Fibroblast of villous mesenchyme (primary cell): Measurements from ENCODE around the gene KCNJ10. TPM values are rescaled to one million over a fixed set of nuclear protein-coding genes. Genes with fewer than 3 reads are reported as not detected.

Experiments
- DNase-seq: peaks from one replicate; pipeline ENCODE4 v3.0.0-alpha.2; 2010; ENCODE audit warnings: low read depth
- H3K4me3 ChIP-seq: 2 replicates; pipeline ENCODE4 v1.5.1; 2011; ENCODE audit warnings: low read depth, mild to moderate bottlenecking, low read length
- total RNA-seq: library from RNA; depleted of rRNA; stranded (reverse); fragments of >200 nt; gene quantifications from 2 replicates; pipeline ENCODE4 v1.2.3, GENCODE V29; 2012
- TF ChIP-seq, protein P1 (sequence below): IDR thresholded peaks from 2 replicates; pipeline ENCODE4 v1.5.1; 2012; ENCODE audit warnings: low read depth, mild to moderate bottlenecking, low read length; ENCODE audit not compliant: insufficient read depth

The KCNJ10 gene
- total RNA-seq, 1 donor = not detected

- H3K4me3 ChIP-seq = no peak overlapping the region
- DNase-seq = no peak
- TF ChIP-seq, protein P1, sequence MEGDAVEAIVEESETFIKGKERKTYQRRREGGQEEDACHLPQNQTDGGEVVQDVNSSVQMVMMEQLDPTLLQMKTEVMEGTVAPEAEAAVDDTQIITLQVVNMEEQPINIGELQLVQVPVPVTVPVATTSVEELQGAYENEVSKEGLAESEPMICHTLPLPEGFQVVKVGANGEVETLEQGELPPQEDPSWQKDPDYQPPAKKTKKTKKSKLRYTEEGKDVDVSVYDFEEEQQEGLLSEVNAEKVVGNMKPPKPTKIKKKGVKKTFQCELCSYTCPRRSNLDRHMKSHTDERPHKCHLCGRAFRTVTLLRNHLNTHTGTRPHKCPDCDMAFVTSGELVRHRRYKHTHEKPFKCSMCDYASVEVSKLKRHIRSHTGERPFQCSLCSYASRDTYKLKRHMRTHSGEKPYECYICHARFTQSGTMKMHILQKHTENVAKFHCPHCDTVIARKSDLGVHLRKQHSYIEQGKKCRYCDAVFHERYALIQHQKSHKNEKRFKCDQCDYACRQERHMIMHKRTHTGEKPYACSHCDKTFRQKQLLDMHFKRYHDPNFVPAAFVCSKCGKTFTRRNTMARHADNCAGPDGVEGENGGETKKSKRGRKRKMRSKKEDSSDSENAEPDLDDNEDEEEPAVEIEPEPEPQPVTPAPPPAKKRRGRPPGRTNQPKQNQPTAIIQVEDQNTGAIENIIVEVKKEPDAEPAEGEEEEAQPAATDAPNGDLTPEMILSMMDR = no peak
Measured at GRCh38 chr1:159986531-159986930, 83.4 kb downstream of the KCNJ10 start.

- DNase-seq = no peak
- no peak overlapping the region for H3K4me3 ChIP-seq
- TF ChIP-seq, protein P1 = no peak
Measured at GRCh38 chr1:159986093-159986492, 83.9 kb downstream of the KCNJ10 start.

DNA sequence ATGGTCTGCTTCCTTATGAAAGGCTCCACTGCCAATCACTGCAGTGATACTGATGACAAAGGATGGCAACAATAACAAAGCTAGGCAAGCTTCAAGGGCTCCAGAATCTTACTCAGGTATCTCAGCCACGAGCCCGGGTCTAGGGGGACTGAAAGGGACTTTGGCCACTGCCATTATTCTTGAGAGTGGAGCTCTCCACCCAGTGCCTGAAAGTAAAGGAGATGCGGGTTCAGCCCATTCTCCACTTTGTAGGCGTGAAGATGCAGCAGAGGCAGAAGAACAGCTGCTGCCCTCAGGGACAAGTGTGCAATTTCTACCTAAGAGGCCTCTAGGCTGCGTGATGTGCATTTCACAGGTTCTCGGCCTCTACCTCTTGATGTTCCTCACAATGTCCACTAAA lies 84.5 kb downstream of the KCNJ10 start:
- no peak for DNase-seq
- TF ChIP-seq, protein P1 = no peak
- no peak overlapping the region for H3K4me3 ChIP-seq

GRCh38 chr1:159983681-159984080 lies 86.3 kb downstream of the KCNJ10 start:
- no peak overlapping the region for H3K4me3 ChIP-seq
- TF ChIP-seq, protein P1 = no peak
- DNase-seq = no peak

GRCh38 chr1:159982280-159982679 lies 87.7 kb downstream of the KCNJ10 start:
- no peak for DNase-seq
- H3K4me3 ChIP-seq = no peak overlapping the region
- TF ChIP-seq, protein P1 = no peak

- no peak for DNase-seq
- H3K4me3 ChIP-seq = no peak overlapping the region
- TF ChIP-seq, protein P1 = no peak
Measured at GRCh38 chr1:159981351-159982055, 88.5 kb downstream of the KCNJ10 start.

- no peak for DNase-seq
Measured at GRCh38 chr1:159980786-159981185, 89.2 kb downstream of the KCNJ10 start.

More at GRCh38 chr1:159980786-159981185, 89.2 kb downstream of the KCNJ10 start:
- TF ChIP-seq, protein P1 = no peak
- H3K4me3 ChIP-seq = no peak overlapping the region
